HepG2 (cell line): Measurements from ENCODE around the gene PPP2R5B. TPM values are rescaled to one million over a fixed set of nuclear protein-coding genes. Genes with fewer than 3 reads are reported as not detected.
A peak's percentile ranks its signal among the peaks of the same experiment; 100 is the strongest.

ENCODE experiments used
- ATAC-seq: fragments of 200-7000 bp; cut with Tn5 transposase; 3 replicates; pipeline ENCODE4 v1.9.1; 2020; ENCODE audit warnings: mild to moderate bottlenecking, moderate library complexity
- BruUV-seq: library from RNA; stranded (reverse); fragments of 400-500 nt; replicated peaks from 2 replicates; lab custom pipeline; 2021; lab: Mats Ljungman, UMichigan
- CTCF ChIA-PET: fragments of 300-600 bp; formaldehyde crosslinking; extraction: SDS; loops from one replicate; lab custom pipeline; 2021; ENCODE audit warnings: low total read pairs, inconsistent platforms, low intra/inter-chr PET ratio; lab: Yijun Ruan, JAX
- POLR2A ChIA-PET: fragments of 350-600 bp; sonication (Branson Sonifier 250); formaldehyde crosslinking; loops from one replicate; lab custom pipeline; 2020; ENCODE audit warnings: antibody characterized with exemption, inconsistent platforms; lab: Yijun Ruan, JAX
- DNase-seq: peaks from one replicate; pipeline ENCODE4 v3.0.0-alpha.2; 2015; ENCODE audit warnings: low spot score
- FAIRE-seq: peaks from 3 replicates; lab custom pipeline; 2011; peaks lifted over from hg19 to GRCh38; lab: Jason Lieb, UNC
- H2AFZ ChIP-seq: one replicate; pipeline ENCODE4 v1.6.1; 2011; ENCODE audit warnings: low read length, inconsistent platforms
- H3K27ac ChIP-seq: fragments of 300-600 bp; 3 replicates; pipeline ENCODE4 v1.8.0; 2011; ENCODE audit warnings: mixed run types, mild to moderate bottlenecking, mixed read lengths, low read length, inconsistent platforms; ENCODE audit not compliant: insufficient read depth; ENCODE audit errors: extremely low read length
- H3K27me3 ChIP-seq, 2 experiments: fragments of 200-600 bp in 1 of 2; 2 replicates in 1 of 2; 3 replicates in 1 of 2; pipeline versions ENCODE4 v1.6.0 to v1.8.0; 2011; ENCODE audit warnings: low read length in 2 of 2, mild to moderate bottlenecking in 2 of 2, moderate library complexity in 2 of 2, inconsistent platforms in 1 of 2; ENCODE audit not compliant: insufficient read depth in 2 of 2, control insufficient read depth in 1 of 2
- H3K36me3 ChIP-seq, 2 experiments: fragments of 200-600 bp in 1 of 2; replicated peaks in 1 of 2; 2 replicates in 1 of 2; 3 replicates in 1 of 2; pipeline versions ENCODE4 v1.5.1 to v1.8.0; 2011; ENCODE audit warnings: low read length in 2 of 2, inconsistent platforms in 1 of 2; ENCODE audit not compliant: insufficient read depth in 2 of 2, control insufficient read depth in 1 of 2
- H3K4me1 ChIP-seq: 2 replicates; pipeline ENCODE4 v1.5.1; 2012; ENCODE audit warnings: low read length, inconsistent platforms; ENCODE audit not compliant: insufficient read depth
- H3K4me2 ChIP-seq: 2 replicates; pipeline ENCODE4 v1.6.0; 2011; ENCODE audit warnings: low read depth, low read length, inconsistent platforms
- H3K4me3 ChIP-seq, 3 experiments: fragments of 200-600 bp in 1 of 3; sonication (generic), shearing (Covaris generic) in 1 of 3; replicated peaks in 1 of 3; 2 replicates each; pipeline ENCODE4 v1.5.1; 2011 to 2016; ENCODE audit warnings: low read length in 3 of 3, inconsistent platforms in 2 of 3, low read depth in 2 of 3, mild to moderate bottlenecking in 2 of 3, control low read depth in 1 of 3, mixed read lengths in 1 of 3; ENCODE audit not compliant: insufficient read depth in 1 of 3
- H3K79me2 ChIP-seq: one replicate; pipeline ENCODE4 v1.6.1; 2011; ENCODE audit warnings: low read length, inconsistent platforms; ENCODE audit not compliant: insufficient read depth
- H3K9ac ChIP-seq: 2 replicates; pipeline ENCODE4 v1.6.0; 2011; ENCODE audit warnings: mild to moderate bottlenecking, low read depth, low read length, inconsistent platforms; ENCODE audit not compliant: insufficient read depth
- H3K9me3 ChIP-seq: 2 replicates; pipeline ENCODE4 v1.5.1; 2012; ENCODE audit warnings: mild to moderate bottlenecking, low read length
- H4K20me1 ChIP-seq: 2 replicates; pipeline ENCODE4 v1.6.0; 2011; ENCODE audit warnings: inconsistent platforms, mild to moderate bottlenecking, low read length, moderate library complexity; ENCODE audit not compliant: insufficient read depth
- AKAP8 ChIP-seq: sonication (generic); formaldehyde crosslinking; IDR thresholded peaks from 2 replicates; pipeline ENCODE4 v1.5.1; 2020; ENCODE audit warnings: mild to moderate bottlenecking, missing genetic modification reagents
- ARID2 ChIP-seq: sonication (generic); formaldehyde crosslinking; IDR thresholded peaks from 2 replicates; pipeline ENCODE4 v1.8.1; 2022; ENCODE audit warnings: mild to moderate bottlenecking, missing genetic modification reagents, borderline replicate concordance
- CBX2 ChIP-seq, 2 experiments: fragments of 200-600 bp in 1 of 2; sonication (generic); formaldehyde crosslinking in 1 of 2; IDR thresholded peaks; 2 replicates each; pipeline versions ENCODE4 v1.7.0 to v1.8.1; 2018 to 2022; ENCODE audit warnings: low read depth in 2 of 2, low read length in 1 of 2, mild to moderate bottlenecking in 1 of 2, missing genetic modification reagents in 1 of 2
- DR1 ChIP-seq: sonication (generic); formaldehyde crosslinking; IDR thresholded peaks from 2 replicates; pipeline ENCODE4 v1.8.0; 2021; ENCODE audit warnings: mild to moderate bottlenecking, missing genetic modification reagents, inconsistent platforms
- FOXC1 ChIP-seq: sonication (generic); formaldehyde crosslinking; IDR thresholded peaks from 2 replicates; pipeline ENCODE4 v1.8.0; 2022; ENCODE audit warnings: mild to moderate bottlenecking, missing genetic modification reagents, borderline replicate concordance
- HOXD1 ChIP-seq: sonication (generic); formaldehyde crosslinking; IDR thresholded peaks from 2 replicates; pipeline ENCODE4 v1.5.0; 2020; ENCODE audit warnings: missing genetic modification reagents
- KLF12 ChIP-seq: sonication (generic); formaldehyde crosslinking; IDR thresholded peaks from 2 replicates; pipeline ENCODE4 v1.4.0; 2020; ENCODE audit warnings: missing genetic modification reagents, borderline replicate concordance
- MAF1 ChIP-seq: sonication (generic); formaldehyde crosslinking; IDR thresholded peaks from 2 replicates; pipeline ENCODE4 v1.5.0; 2020; ENCODE audit warnings: missing genetic modification reagents, borderline replicate concordance
- MAFG ChIP-seq: sonication (generic); formaldehyde crosslinking; IDR thresholded peaks from 2 replicates; pipeline ENCODE4 v1.5.1; 2020; ENCODE audit warnings: mild to moderate bottlenecking, missing genetic modification reagents
- MTF2 ChIP-seq: sonication (generic); formaldehyde crosslinking; IDR thresholded peaks from 2 replicates; pipeline ENCODE4 v1.5.0; 2020; ENCODE audit warnings: missing genetic modification reagents, borderline replicate concordance
- MXD1 ChIP-seq: sonication (generic); formaldehyde crosslinking; IDR thresholded peaks from 2 replicates; pipeline ENCODE4 v1.4.0; 2020; ENCODE audit warnings: mild to moderate bottlenecking, missing genetic modification reagents
- MYC ChIP-seq: sonication (generic); formaldehyde crosslinking; IDR thresholded peaks from 2 replicates; pipeline ENCODE4 v1.9.0; 2021; ENCODE audit warnings: missing genetic modification reagents, borderline replicate concordance
- NCOA1 ChIP-seq: sonication (generic); formaldehyde crosslinking; IDR thresholded peaks from 2 replicates; pipeline ENCODE4 v1.9.0; 2021; ENCODE audit warnings: missing genetic modification reagents
- REPIN1 ChIP-seq: sonication (generic); formaldehyde crosslinking; IDR thresholded peaks from 2 replicates; pipeline ENCODE4 v1.8.0; 2022; ENCODE audit warnings: missing genetic modification reagents, low read depth, mild to moderate bottlenecking, borderline replicate concordance
- SAFB2 ChIP-seq: sonication (generic); formaldehyde crosslinking; IDR thresholded peaks from 2 replicates; pipeline ENCODE4 v1.5.1; 2020; ENCODE audit warnings: missing genetic modification reagents, low read depth, mild to moderate bottlenecking, borderline replicate concordance
- SAP130 ChIP-seq: IDR thresholded peaks from 2 replicates; pipeline ENCODE4 v1.6.1; 2016; ENCODE audit warnings: low read depth
- SMAD1 ChIP-seq: sonication (generic); formaldehyde crosslinking; IDR thresholded peaks from 2 replicates; pipeline ENCODE4 v1.4.0; 2020; ENCODE audit warnings: missing genetic modification reagents, low read depth, mild to moderate bottlenecking, borderline replicate concordance
- ZBTB38 ChIP-seq: sonication (generic); formaldehyde crosslinking; IDR thresholded peaks from 2 replicates; pipeline ENCODE4 v1.5.1; 2020; ENCODE audit warnings: mild to moderate bottlenecking, missing genetic modification reagents
- ZBTB7A ChIP-seq: sonication (generic); formaldehyde crosslinking; IDR thresholded peaks from 2 replicates; pipeline ENCODE4 v1.8.0; 2022; ENCODE audit warnings: mild to moderate bottlenecking, missing genetic modification reagents
- ZFP82 ChIP-seq: sonication (generic); formaldehyde crosslinking; IDR thresholded peaks from 2 replicates; pipeline ENCODE4 v1.5.1; 2020; ENCODE audit warnings: mild to moderate bottlenecking, missing genetic modification reagents, borderline replicate concordance
- ZFX ChIP-seq: sonication (generic); formaldehyde crosslinking; IDR thresholded peaks from 2 replicates; pipeline ENCODE4 v1.4.0; 2020; ENCODE audit warnings: mild to moderate bottlenecking, low read depth, missing genetic modification reagents, moderate library complexity
- ZNF558 ChIP-seq: sonication (generic); formaldehyde crosslinking; IDR thresholded peaks from 2 replicates; pipeline ENCODE4 v1.9.0; 2022; ENCODE audit warnings: mild to moderate bottlenecking, missing genetic modification reagents, borderline replicate concordance
- ZNF891 ChIP-seq: sonication (generic); formaldehyde crosslinking; IDR thresholded peaks from 2 replicates; pipeline ENCODE4 v1.5.0; 2020; ENCODE audit warnings: mild to moderate bottlenecking, missing genetic modification reagents
- WGBS: methylation state at CpG from one replicate; pipeline ENCODE4 v1.1.6; 2017; ENCODE audit warnings: low lambda C conversion rate; 5-methylcytosine and 5-hydroxymethylcytosine counted together
- in situ Hi-C: cut with HindIII; loops from 2 replicates; pipeline ENCODE4 v1.10.0; 2017; ENCODE audit warnings: low pct_unique_long_range_greater_than_20kb; ENCODE audit not compliant: extremely low pct_ligation_motif_present
- intact Hi-C: fragments of 100-400 bp; cut with micrococcal nuclease; formaldehyde crosslinking; loops from one replicate; pipeline ENCODE4 v1.10.0; 2022; ENCODE audit not compliant: unreplicated experiment
- polyA plus RNA-seq, 8 experiments: library from polyadenylated mRNA; depleted of rRNA in 3 of 8; stranded (reverse) in 7 of 8; unstranded in 1 of 8; fragments of >200 nt; fragmentation: Illumina TruSeq in 4 of 8; extraction: Trizol in 4 of 8; gene quantifications; 2 replicates each; pipeline versions ENCODE4 v1.2.1 to v1.2.3, GENCODE V29; 2011 to 2016; ENCODE audit warnings: low read depth in 4 of 8, missing spikeins in 1 of 8, mixed read lengths in 1 of 8; ENCODE audit not compliant: insufficient read depth in 1 of 8
- total RNA-seq, 5 experiments: library from RNA; depleted of rRNA; stranded (reverse); fragments of >200 nt; fragmentation: Illumina TruSeq; extraction: Trizol; gene quantifications; 2 replicates each; pipeline ENCODE4 v1.2.3, GENCODE V29; 2016; ENCODE audit warnings: low read depth in 1 of 5

PPP2R5B gene
- total and polyA plus RNA-seq, 2 of the 13 experiments (the other 11 are each of a cell fraction or from before 2014, with no cell fraction given): 2.3 to 8.3 TPM

- peak overlapping the region; percentile 48 for H3K27ac ChIP-seq
- intact Hi-C loops: no loop called here
- DNase-seq (no peak), FAIRE-seq (no peak), ATAC-seq (peak; percentile 6)
- peaks cover 0 to 4% of the 10 kb centered on the region in 2 experiments; a peak in 1 of 5 replicates for H3K36me3 ChIP-seq
- in situ Hi-C loops: no loop called here
- no peak overlapping the region for H2AFZ ChIP-seq
- H3K4me1 ChIP-seq: peaks cover 67% of the 10 kb centered on the region
- H3K27me3 ChIP-seq: no peaks in the 10 kb centered on the region; a peak in 1 of 5 replicates
- H3K79me2 ChIP-seq: peaks cover 36% of the 10 kb centered on the region
- H3K9me3 ChIP-seq: no peaks in the 10 kb centered on the region
- H3K4me3 ChIP-seq: peak overlapping the region; percentile 83 to 99 (median 98)
- WGBS: 2% methylated on average over 11 of the region's 41 CpGs
- peak overlapping the region; percentile 81 for H3K9ac ChIP-seq
- no TSS peak for BruUV-seq
- no peaks in the 10 kb centered on the region; the same call in 1 of the 2 replicates for H4K20me1 ChIP-seq
- ChIA-PET POLR2A (interaction anchor here (1.1 to 10.4 kb wide), 6 partner anchors 8 to 187 kb away, joined by 3 to 132 read pairs (median 17); no protein-coding TSS in a partner anchor), CTCF (interaction anchor here (1.7 kb wide), 1 partner anchor 31 kb away, joined by 6 read pairs; no protein-coding TSS in a partner anchor)
- H3K4me2 ChIP-seq: peak overlapping the region; percentile 98
- TF ChIP-seq MAF1 (CRISPR knock-in tag) (0 out of 2 replicates have a peak, but pooled peaks have one; percentile 45), CBX2 (IDR thresholded peaks at IDR 0.05; ENCODE audit: low read depth, low read length) (no peak), CBX2 (CRISPR knock-in tag; IDR thresholded peaks at IDR 0.05; ENCODE audit: low read depth) (0 out of 2 replicates have a peak, but pooled peaks have one; percentile 41), NCOA1 (CRISPR knock-in tag) (no peak), DR1 (CRISPR knock-in tag) (no peak), MXD1 (CRISPR knock-in tag) (peak; percentile 76; the same call in 1 of the 2 replicates), KLF12 (CRISPR knock-in tag) (0 out of 2 replicates have a peak, but pooled peaks have one; percentile 11), MYC (CRISPR knock-in tag) (0 out of 2 replicates have a peak, but pooled peaks have one; percentile 4), FOXC1 (CRISPR knock-in tag) (0 out of 2 replicates have a peak, but pooled peaks have one; percentile 10), ZNF558 (0 out of 2 replicates have a peak, but pooled peaks have one; percentile 49), SAFB2 (CRISPR knock-in tag) (0 out of 2 replicates have a peak, but pooled peaks have one; percentile 11), SMAD1 (CRISPR knock-in tag) (0 out of 2 replicates have a peak, but pooled peaks have one; percentile 54), HOXD1 (no peak), MAFG (CRISPR knock-in tag) (0 out of 2 replicates have a peak, but pooled peaks have one; percentile 9), REPIN1 (no peak; the same call in 1 of the 2 replicates), SAP130 (0 out of 2 replicates have a peak, but pooled peaks have one; percentile 2), MTF2 (peak; percentile 47; the same call in 1 of the 2 replicates), ZBTB7A (CRISPR knock-in tag) (peak; percentile 84; the same call in 1 of the 2 replicates), ZBTB38 (CRISPR knock-in tag) (0 out of 2 replicates have a peak, but pooled peaks have one; percentile 55), ZFP82 (CRISPR knock-in tag) (0 out of 2 replicates have a peak, but pooled peaks have one; percentile 76), ZNF891 (no peak), AKAP8 (CRISPR knock-in tag) (peak; percentile 5; the same call in 1 of the 2 replicates), ZFX (CRISPR knock-in tag) (0 out of 2 replicates have a peak, but pooled peaks have one; percentile 3), ARID2 (CRISPR knock-in tag) (0 out of 2 replicates have a peak, but pooled peaks have one; percentile 12)
Measured at GRCh38 chr11:64877390-64878222, 46.9 kb upstream of the PPP2R5B start.
